ENCODE results near the gene KLHDC2.

- TF ChIP-seq CTCF (IDR thresholded peaks at IDR 0.05) (no peak), ZFX (IDR thresholded peaks at IDR 0.05; ENCODE audit: borderline replicate concordance) (no peak)
Measured at GRCh38 chr14:49720744-49721143, 47.2 kb upstream of the KLHDC2 start.

All from 22Rv1 (cell line).